DMS53 treated with DMSO at 0.1 percent for 48 hours (cell line): ENCODE data around the gene TAF4.
A peak's percentile ranks its signal among the peaks of the same experiment; 100 is the strongest.

Experiments used
- DNase-seq: peaks from one replicate; lab custom pipeline; 2025; ENCODE audit not compliant: unreplicated experiment; lab: John Stamatoyannopoulos, UW

Gene TAF4

DNA sequence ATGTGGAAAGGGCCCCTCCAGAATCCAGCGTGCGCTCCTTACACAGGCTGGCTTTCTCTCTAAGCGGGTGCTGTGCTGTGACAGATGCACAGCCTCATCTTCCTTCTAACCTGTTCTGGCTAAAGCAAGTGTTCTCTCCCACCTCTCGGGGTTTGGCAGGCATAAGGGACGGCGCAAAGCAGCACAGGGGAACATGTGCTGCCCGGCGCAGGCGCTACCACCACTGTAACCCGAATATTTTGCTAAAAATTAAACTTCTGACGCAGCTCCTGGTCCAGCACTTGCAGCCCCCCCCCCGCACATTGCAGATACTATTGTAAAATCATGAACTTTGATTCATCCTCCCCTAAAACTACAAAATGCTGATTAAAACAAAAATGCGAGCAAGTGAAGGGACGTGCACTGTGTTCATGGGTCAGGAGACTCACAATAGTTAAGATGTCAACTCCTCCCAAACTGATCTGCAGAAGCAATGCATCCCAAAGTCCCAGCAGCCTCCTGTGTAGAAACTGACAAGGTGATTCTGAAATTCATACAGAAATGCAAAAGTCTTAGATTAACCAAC, 43.0 kb downstream of the TAF4 start:
- no peak for DNase-seq

DNA sequence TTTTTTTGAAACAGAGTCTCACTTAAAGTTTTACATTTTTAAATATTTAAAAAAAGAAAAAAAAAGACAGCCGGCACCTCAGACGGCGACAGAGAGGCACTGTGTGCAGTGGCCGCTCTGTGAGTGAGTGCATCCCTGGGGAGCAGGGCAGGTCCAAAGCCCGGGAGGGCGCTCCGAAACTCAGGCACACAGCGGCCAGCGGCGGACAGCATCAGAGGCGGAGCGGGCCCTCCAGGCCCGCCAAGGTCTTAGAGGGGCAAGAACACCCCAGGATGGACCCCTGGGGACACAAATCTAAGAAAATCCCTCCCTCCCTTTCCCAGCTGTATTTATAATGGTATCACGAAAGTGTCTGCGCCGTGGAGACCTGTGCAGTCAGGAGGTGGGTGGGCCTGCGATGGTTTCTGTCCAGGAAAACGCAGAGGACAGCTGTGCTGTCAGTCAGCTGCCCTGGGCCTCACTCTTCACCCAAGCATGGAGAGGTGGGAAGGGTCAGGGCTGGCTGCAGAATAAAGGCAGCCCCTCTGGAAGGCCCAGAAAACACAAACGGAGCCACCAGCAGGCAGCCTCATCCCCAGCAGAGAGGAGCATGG, 43.8 kb downstream of the TAF4 start:
- DNase-seq: no peak

- DNase-seq: no peak
Measured at GRCh38 chr20:62020935-62021701, 44.6 kb downstream of the TAF4 start.

- DNase-seq: no peak
Measured at GRCh38 chr20:62019881-62020492, 45.7 kb downstream of the TAF4 start.

DNA sequence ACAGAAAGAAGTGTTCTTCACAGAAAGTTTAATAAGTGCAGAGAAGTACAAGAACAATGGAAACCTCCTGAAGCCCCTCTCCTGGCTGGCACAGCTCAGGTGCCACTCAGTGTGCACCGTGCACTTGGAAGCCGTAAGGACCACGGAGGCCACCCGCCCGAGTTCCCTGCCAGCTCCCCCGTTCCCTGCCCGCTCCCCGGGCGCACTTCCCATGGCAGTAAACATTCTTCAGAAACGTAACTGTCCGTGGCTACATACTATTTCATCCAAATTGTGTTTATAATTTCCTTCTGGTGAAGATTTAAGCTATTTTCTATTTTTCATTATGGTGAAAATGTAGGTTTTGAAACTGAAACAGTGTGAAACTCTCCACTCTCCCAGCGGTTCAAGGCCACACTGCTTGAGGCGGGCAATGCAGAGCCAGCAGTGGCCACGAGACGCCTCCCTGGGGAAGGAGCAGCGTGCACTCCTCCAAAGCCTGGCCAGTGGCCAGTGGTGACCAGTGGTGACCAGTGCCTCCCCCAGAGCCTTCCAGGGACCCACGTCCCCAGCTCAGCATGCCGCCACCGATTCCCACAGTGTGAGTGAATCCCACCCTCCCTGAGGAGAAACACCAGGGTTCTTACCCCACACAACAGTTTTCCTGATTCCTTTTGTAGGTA, 46.4 kb downstream of the TAF4 start:
- DNase-seq: no peak

GRCh38 chr20:62018437-62019143, 47.1 kb downstream of the TAF4 start:
- no peak for DNase-seq

- no peak for DNase-seq
Measured at GRCh38 chr20:62015540-62016288, 50.0 kb downstream of the TAF4 start.

DNA sequence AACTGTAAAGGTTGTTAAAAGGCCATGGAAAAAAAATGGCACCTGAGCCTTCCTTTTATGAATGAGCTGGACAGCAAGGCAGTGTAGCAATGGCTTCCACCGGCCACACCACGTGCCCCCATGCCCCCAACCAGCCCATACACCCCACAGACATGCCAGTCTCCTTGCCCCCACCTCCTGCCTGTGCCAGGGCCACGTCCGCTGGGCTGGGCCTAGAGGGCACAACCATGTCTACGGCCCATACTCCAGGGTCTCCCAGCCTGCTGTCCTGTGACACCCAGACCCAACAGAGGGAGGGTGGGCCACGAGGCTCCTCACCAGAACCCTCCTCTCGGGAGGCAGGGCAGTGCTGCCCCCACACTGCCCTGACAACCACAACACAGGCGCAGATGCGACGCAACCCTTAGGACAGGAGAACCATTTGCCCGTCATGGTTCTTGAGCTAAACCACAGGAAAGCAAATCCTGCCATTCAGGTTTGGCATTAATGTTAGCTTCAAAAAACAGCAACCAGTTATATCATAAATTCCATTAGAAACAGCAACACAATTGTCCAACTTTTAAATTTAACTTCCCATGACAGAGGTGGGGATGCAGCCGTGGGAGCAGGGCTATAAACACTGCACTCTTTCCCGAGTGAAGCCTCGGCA, 50.7 kb downstream of the TAF4 start:
- DNase-seq: no peak

DNA sequence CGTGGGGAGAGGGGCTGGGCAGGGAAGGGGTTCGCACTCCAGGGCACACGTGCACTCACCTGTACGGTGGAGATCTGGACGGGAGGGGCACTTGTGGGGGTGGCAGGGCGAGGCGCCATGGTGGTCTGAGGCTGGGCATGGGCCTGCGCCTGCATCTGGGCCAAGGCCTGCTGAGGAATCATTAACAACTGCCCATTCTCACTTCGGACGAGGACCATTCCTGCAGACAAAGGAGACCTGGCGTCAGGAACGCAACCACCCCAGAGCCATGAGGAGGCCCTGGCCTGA, 51.2 kb downstream of the TAF4 start:
- no peak for DNase-seq

- no peak for DNase-seq
Measured at GRCh38 chr20:62012631-62013030, 53.0 kb downstream of the TAF4 start.

DNA sequence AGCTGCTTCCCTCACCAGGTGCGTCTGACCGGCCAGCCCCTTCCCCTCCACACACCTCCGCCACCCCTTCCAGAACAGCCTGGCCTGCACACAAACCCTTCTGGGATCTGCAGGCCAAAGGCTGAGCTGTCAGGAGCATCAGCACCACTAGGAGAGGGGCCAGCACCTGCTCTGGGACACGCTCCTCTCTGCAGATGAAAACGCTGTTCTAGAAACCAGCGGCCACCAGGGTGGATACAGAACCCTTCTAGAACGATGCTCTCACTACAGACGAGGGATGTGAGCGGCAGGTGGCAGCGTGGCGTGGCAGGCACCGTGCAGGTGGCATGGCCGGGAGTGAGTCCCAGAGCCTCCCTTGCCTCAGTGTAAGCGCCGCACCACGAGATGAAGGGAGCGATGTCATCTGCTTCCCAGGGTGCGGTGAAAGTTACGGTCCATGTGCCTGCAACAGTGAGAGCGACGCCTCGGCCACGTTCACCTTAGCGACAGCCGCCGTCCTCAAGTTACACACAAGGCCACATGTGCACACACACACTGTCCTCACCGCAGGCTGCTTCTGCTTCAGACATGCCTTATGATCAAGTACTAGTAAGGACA, 53.6 kb downstream of the TAF4 start:
- no peak for DNase-seq

DNA sequence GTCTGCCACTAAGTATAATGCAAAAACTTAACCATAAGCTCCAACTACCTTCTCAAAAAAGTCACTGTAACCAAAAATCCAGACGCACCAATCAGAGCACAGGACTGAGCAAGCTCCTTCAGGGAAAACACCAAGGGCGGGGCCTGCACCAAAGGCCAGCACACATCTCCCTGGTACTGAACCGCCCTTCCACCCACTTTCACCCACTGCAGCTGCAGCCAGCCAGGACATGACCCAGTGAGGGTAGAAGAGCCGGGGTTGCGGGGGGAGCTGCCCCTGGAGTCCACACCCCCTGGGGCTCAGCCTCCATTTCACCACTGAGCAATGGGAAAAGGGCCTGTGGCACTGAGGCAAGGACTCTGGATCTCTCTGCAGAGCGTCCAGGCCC, 54.3 kb downstream of the TAF4 start:
- DNase-seq: no peak

- peak; percentile 8 for DNase-seq
Measured at GRCh38 chr20:62010551-62011402, 54.9 kb downstream of the TAF4 start.

DNA sequence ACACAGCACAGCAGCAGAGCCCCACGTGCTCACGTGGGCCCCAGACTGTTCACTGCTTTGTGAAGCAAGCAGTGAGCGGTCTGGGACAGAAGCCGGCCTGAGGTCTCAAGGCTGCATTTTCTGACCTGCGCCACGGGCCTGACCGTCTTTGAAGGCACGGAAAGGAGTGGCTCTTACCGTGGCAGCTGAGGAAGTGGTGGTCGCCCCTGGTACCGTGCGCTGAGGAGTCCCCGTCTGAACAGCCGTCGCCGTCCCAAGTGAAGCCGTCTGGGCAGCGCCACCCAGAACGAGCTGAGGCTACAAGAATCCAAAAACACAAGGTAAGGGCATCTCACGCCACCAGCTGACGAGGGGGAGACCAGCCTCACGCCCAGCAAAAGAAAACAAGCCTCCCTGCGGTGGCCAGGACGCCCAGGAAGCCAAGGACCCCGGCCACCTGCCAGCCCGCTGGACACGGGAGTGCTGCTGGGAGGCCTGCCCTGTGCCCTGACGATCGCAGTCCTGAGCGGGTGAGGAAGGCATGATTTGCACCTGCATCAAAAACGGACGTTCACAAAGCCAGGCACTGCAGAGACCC, 55.7 kb downstream of the TAF4 start:
- DNase-seq: no peak

DNA sequence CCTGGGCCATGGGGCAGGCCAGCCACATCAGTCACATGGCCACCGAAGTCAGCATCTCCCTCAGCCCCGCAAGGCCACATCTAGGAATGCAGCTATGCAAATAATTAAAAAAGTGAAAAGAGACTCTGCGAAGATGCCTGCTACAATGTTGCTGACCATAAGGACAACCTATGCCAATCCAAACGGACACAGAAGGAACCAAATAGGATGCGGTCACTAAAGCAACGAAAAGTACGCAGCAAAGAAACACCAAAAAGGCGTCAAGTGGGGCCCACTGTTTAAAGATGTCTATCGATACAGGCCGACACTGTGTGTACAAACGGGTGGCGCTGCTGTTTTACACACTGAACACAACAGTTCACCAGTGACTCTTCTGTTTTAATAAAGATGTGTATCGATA, 56.4 kb downstream of the TAF4 start:
- no peak for DNase-seq

DNA sequence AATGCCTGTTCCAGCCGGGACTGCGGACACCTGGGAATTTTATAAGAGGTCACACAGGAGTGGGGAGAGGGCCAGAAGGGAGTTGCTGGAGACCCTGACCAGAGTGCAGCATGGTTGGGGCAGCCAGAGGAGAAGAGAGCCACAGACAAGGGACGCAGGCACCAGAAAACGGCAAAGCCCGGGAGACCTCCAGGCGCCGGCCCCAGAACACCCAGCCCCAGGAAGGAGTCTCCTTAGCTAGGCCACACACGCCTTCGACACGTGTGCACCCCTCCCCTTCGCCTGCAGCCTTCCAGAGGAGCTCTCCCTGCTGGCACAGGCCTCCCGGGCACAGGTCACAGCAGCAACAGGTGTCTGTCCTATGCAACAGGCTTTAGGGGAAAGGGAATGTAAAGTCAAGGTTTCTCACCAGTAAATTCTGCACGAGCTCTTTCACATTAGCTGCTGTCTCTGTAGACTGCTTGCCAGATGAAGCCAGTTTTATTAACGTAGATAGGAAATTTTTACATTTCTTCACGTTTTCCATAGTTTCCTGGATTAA, 57.0 kb downstream of the TAF4 start:
- no peak for DNase-seq

DNA sequence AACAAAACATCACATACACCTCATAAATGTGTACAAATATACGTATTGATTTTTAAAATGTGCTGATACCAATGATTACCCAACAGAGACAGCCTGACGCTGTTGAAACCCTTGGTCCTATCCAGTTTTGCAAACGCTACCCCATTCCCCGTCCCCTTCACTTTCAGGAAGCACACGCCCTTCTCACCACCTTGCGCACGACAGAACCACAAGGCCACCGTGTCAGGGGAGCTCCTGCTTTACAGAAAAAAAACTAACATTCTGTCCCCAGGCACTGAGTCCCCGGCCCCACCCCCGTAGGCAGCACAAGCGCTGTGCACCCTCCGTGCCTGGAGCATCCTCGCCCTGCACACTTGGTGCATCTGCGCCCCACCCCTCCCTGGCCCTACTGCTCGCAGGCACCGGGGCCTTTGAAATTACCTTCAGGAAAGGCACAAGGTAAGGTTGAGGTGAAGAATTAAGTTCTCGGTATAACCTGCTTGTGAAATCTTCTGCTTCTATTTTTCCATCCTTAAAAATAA, 58.5 kb downstream of the TAF4 start:
- no peak for DNase-seq

DNA sequence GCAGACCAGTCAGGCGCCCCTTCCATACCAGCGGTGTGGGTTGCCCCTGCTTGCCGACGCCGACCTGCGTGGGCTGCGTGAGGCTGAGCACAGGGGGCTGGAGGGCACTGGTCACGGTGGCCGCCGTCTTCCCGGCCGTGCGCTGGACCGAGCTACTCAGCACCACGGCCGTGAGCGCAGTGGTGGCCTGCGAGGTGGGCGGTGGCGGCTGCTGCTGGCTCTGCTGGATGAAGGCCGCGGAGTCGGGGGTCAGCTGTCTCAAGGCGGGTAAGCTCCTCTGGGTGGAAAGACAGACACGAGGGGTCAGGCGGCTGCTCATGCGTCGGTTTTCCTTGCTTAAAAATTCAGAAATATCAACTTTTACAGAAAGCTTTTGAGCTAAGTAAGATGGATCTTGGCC, 59.2 kb downstream of the TAF4 start:
- no peak for DNase-seq
